K562 (cell line): Measurements from ENCODE around the gene KIRREL1. TPM values are rescaled to one million over a fixed set of nuclear protein-coding genes. Genes with fewer than 3 reads are reported as not detected.
A peak's percentile ranks its signal among the peaks of the same experiment; 100 is the strongest.

Source experiments
- CBFA2T3 ChIP-seq: fragments of 450-650 bp; IDR thresholded peaks from 2 replicates; pipeline ENCODE4 v1.6.1; 2017
- KAT2B ChIP-seq: IDR thresholded peaks from one replicate; pipeline ENCODE4 v1.6.1; 2012; ENCODE audit warnings: low read depth, mild to moderate bottlenecking, control low read depth, inconsistent platforms, low read length, moderate library complexity
- RB1 ChIP-seq: fragments of 450-650 bp; IDR thresholded peaks from 2 replicates; pipeline ENCODE4 v1.6.1; 2017; ENCODE audit warnings: low read depth, mild to moderate bottlenecking
- SOX6 ChIP-seq: fragments of 450-650 bp; IDR thresholded peaks from 2 replicates; pipeline ENCODE4 v1.6.1; 2014; ENCODE audit warnings: mild to moderate bottlenecking
- SP1 ChIP-seq: sonication (generic); formaldehyde crosslinking; IDR thresholded peaks from 2 replicates; pipeline ENCODE4 v1.8.1; 2022; ENCODE audit warnings: mild to moderate bottlenecking, missing genetic modification reagents
- SREBF2 ChIP-seq: sonication (generic); formaldehyde crosslinking; IDR thresholded peaks from 2 replicates; pipeline ENCODE4 v1.4.0; 2020; ENCODE audit warnings: mild to moderate bottlenecking, missing genetic modification reagents
- polyA plus RNA-seq, 8 experiments: library from polyadenylated mRNA; depleted of rRNA in 4 of 8; stranded (reverse) in 5 of 8; unstranded in 3 of 8; fragments of >200 nt; fragmentation: Nextera tagmentation in 2 of 8; fragmentation: Illumina TruSeq in 1 of 8; extraction: Ambion mirVana in 2 of 8; extraction: Trizol in 1 of 8; gene quantifications; 2 replicates each; pipeline versions ENCODE4 v1.2.1 to v1.2.3, GENCODE V29; 2011 to 2014; ENCODE audit warnings: inconsistent platforms in 1 of 8, missing spikeins in 1 of 8
- total RNA-seq, 7 experiments: library from RNA; depleted of rRNA in 6 of 7; stranded (reverse); fragments of >200 nt in 6 of 7; fragmentation: Illumina TruSeq in 2 of 7; extraction: Trizol in 2 of 7; gene quantifications; 2 replicates each; pipeline versions ENCODE4 v1.2.1 to v1.2.3, GENCODE V29; 2011 to 2021; ENCODE audit warnings: low replicate concordance in 1 of 7
- TF ChIP-seq, protein P1 (sequence below): sonication (generic); formaldehyde crosslinking; IDR thresholded peaks from 2 replicates; pipeline ENCODE4 v1.8.0; 2022; ENCODE audit warnings: missing genetic modification reagents, mild to moderate bottlenecking, borderline replicate concordance
- TF ChIP-seq, protein P2 (sequence below): fragments of 250-450 bp; sonication (Bioruptor Pico); IDR thresholded peaks from 2 replicates; pipeline ENCODE4 v1.4.0; 2020; ENCODE audit warnings: mild to moderate bottlenecking, moderate library complexity

KIRREL1 gene
- total and polyA plus RNA-seq, 9 of the 15 experiments (the other 6 are each of a cell fraction or from before 2014, with no cell fraction given) = under 0.01 to 0.22 (median 0.03) TPM; not detected in 3

DNA sequence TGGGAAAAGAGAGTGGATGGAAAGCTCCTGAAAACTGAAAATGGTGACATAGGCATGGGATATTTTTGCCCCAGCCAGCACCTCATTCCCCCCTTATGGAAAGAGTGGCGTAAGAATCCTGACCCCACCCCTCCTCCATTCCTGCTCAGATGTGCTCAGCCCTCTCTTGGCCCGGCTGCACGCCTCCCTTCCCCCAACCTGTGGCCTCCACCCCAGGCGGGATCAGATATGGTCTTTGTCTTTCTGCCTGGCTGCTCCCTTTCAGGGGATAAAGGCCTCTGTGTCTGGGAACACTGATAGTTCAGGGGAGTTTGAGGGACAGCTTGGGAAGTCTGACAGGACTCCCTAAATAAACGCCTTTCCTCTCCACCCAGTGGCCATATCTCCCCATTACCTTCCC is 49.8 kb downstream of the KIRREL1 start (continued):
- TF ChIP-seq, protein P1, sequence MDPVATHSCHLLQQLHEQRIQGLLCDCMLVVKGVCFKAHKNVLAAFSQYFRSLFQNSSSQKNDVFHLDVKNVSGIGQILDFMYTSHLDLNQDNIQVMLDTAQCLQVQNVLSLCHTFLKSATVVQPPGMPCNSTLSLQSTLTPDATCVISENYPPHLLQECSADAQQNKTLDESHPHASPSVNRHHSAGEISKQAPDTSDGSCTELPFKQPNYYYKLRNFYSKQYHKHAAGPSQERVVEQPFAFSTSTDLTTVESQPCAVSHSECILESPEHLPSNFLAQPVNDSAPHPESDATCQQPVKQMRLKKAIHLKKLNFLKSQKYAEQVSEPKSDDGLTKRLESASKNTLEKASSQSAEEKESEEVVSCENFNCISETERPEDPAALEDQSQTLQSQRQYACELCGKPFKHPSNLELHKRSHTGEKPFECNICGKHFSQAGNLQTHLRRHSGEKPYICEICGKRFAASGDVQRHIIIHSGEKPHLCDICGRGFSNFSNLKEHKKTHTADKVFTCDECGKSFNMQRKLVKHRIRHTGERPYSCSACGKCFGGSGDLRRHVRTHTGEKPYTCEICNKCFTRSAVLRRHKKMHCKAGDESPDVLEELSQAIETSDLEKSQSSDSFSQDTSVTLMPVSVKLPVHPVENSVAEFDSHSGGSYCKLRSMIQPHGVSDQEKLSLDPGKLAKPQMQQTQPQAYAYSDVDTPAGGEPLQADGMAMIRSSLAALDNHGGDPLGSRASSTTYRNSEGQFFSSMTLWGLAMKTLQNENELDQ (CRISPR knock-in tag) = no peak
- TF ChIP-seq SP1 (no peak), SOX6 (peak; percentile 40; the same call in 1 of the 2 replicates), KAT2B (no peak), SREBF2 (CRISPR knock-in tag) (no peak), CBFA2T3 (peak; percentile 38; the same call in 1 of the 2 replicates), RB1 (0 out of 2 replicates have a peak, but pooled peaks have one; percentile 29)
- TF ChIP-seq, protein P2, sequence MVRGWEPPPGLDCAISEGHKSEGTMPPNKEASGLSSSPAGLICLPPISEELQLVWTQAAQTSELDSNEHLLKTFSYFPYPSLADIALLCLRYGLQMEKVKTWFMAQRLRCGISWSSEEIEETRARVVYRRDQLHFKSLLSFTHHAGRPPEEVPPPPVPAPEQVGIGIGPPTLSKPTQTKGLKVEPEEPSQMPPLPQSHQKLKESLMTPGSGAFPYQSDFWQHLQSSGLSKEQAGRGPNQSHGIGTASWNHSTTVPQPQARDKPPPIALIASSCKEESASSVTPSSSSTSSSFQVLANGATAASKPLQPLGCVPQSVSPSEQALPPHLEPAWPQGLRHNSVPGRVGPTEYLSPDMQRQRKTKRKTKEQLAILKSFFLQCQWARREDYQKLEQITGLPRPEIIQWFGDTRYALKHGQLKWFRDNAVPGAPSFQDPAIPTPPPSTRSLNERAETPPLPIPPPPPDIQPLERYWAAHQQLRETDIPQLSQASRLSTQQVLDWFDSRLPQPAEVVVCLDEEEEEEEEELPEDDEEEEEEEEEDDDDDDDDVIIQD (CRISPR knock-in tag) = no peak
